Measurements from ENCODE around the gene TNS1. TPM values are rescaled to one million over a fixed set of nuclear protein-coding genes. Genes with fewer than 3 reads are reported as not detected.

The TNS1 gene
- total and polyA plus RNA-seq, 10 of the 15 experiments (the other 5 are each of a cell fraction or from before 2014, with no cell fraction given), result 0.05 to 0.44 TPM; not detected in 8

DNA sequence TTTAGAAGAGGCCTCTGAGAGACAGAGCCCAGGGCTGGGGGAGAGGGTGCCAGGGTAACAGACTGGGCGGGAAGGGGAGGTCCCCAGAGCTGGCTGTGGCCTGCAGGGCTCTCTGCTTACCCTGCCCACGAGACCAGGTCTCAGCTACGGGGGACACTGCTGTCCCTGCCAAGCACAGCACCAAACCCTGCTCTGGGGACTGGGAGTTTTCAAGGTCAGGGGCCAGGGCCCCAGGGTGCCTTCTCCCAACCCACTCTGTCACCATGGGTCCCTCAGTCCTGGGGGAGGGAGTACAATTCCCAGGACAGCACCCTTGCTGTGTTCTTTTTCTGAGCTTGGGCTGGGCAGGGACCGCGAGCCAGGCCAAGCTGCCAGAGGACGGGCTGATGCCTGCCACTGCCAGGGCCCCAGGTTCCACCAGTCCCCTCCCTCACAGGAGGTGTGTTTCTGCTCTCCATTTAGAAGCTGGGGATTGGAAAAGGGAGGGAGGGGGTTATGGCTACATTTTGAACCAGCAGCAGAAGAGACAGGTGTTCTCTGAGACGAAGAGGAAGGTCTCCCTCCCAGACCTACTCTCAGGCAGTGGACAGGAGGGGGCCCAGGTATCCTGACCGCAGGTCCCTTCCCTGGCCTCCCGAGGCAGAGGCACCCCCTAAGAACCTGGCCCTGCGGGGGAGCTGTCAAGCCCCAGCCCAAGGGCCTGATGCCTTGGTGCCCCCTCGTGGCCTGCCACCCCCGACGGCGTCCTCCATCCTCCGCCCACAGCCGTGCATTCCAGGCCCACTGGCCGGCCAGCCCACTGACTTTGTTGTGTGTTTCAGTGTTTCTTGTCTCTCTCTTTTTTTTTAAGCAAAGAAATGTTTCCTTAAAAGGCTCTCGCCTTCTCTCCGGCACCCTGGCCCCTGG is 80.4 kb downstream of the TNS1 start:
- H2AFZ ChIP-seq (ENCODE audit: control insufficient read depth, low read depth, low read length), result no peak overlapping the region
- no peak overlapping the region for H3K27ac ChIP-seq (ENCODE audit: control insufficient read depth, insufficient read depth)
- POLR2A ChIA-PET, result no interaction called here
- FAIRE-seq, result no peak
- H3K36me3 ChIP-seq (ENCODE audit: control insufficient read depth in 2 of 2, insufficient read depth in 2 of 2, low read length in 1 of 2), result no peaks in the 10 kb centered on the region
- RAD21 ChIA-PET (ENCODE audit: unreplicated experiment), result no interaction called here
- no peak for ATAC-seq
- intact Hi-C loops (cut with micrococcal nuclease; ENCODE audit: unreplicated experiment) (no loop called here), in situ Hi-C loops (cut with MboI) (no loop called here)
- no peaks in the 10 kb centered on the region for H4K20me1 ChIP-seq (ENCODE audit: control insufficient read depth, insufficient read depth)
- WGBS (ENCODE audit: insufficient coverage, insufficient replicate concordance, low lambda C conversion rate, missing lambda C conversion rate), result 24% methylated on average over 19 of the region's 19 CpGs
- H3K4me3 ChIP-seq, result no peak overlapping the region
- no peak overlapping the region for H3K4me2 ChIP-seq (ENCODE audit: control insufficient read depth, insufficient read depth)
- BruUV-seq (replicated peaks), result no TSS peak
- peaks cover 0 to 6% of the 10 kb centered on the region in 2 experiments; a peak in 2 of 4 replicates for H3K27me3 ChIP-seq (replicated peaks in 1 of 2; ENCODE audit: control insufficient read depth in 2 of 2, insufficient read depth in 2 of 2, low read length in 1 of 2)
- CTCF ChIA-PET, result no interaction called here
- no peaks in the 10 kb centered on the region for H3K79me2 ChIP-seq (ENCODE audit: control insufficient read depth, insufficient read depth, low read length)
- no peak for DNase-seq (ENCODE audit: low read depth, low spot score)
- TF ChIP-seq HDAC2 (IDR thresholded peaks at IDR 0.05), result no peak
- TF ChIP-seq RAD21 (IDR thresholded peaks at IDR 0.05; ENCODE audit: insufficient read depth, low read depth, low read length), result no peak
- no peak for TF ChIP-seq SUZ12 (IDR thresholded peaks at IDR 0.05; ENCODE audit: unreplicated experiment)
- TF ChIP-seq, protein P1, sequence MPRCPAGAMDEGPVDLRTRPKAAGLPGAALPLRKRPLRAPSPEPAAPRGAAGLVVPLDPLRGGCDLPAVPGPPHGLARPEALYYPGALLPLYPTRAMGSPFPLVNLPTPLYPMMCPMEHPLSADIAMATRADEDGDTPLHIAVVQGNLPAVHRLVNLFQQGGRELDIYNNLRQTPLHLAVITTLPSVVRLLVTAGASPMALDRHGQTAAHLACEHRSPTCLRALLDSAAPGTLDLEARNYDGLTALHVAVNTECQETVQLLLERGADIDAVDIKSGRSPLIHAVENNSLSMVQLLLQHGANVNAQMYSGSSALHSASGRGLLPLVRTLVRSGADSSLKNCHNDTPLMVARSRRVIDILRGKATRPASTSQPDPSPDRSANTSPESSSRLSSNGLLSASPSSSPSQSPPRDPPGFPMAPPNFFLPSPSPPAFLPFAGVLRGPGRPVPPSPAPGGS (IDR thresholded peaks at IDR 0.05; ENCODE audit: borderline replicate concordance, insufficient read depth, low read depth, low read length, poor library complexity, severe bottlenecking), result no peak
- TF ChIP-seq, protein P2, sequence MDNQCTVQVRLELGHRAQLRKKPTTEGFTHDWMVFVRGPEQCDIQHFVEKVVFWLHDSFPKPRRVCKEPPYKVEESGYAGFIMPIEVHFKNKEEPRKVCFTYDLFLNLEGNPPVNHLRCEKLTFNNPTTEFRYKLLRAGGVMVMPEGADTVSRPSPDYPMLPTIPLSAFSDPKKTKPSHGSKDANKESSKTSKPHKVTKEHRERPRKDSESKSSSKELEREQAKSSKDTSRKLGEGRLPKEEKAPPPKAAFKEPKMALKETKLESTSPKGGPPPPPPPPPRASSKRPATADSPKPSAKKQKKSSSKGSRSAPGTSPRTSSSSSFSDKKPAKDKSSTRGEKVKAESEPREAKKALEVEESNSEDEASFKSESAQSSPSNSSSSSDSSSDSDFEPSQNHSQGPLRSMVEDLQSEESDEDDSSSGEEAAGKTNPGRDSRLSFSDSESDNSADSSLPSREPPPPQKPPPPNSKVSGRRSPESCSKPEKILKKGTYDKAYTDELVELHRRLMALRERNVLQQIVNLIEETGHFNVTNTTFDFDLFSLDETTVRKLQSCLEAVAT (IDR thresholded peaks at IDR 0.05), result no peak
- no peak for TF ChIP-seq CREM (IDR thresholded peaks at IDR 0.05; ENCODE audit: low read depth)
- no peak for TF ChIP-seq STAT1 (conservative IDR thresholded peaks at IDR 0.05)
- no peak for TF ChIP-seq ZNF274 (IDR thresholded peaks at IDR 0.05; ENCODE audit: insufficient read depth, insufficient read length)
- TF ChIP-seq SMAD1 (IDR thresholded peaks at IDR 0.05; ENCODE audit: low read depth, partially characterized antibody), result no peak
- no peak for TF ChIP-seq MXI1 (IDR thresholded peaks at IDR 0.05; ENCODE audit: low read depth, low read length)
- TF ChIP-seq SPI1 (IDR thresholded peaks at IDR 0.05; ENCODE audit: borderline replicate concordance, insufficient read depth, low read depth, low read length), result no peak
- no peak for TF ChIP-seq JUNB (IDR thresholded peaks at IDR 0.05)
- TF ChIP-seq NFYB (IDR thresholded peaks at IDR 0.05; ENCODE audit: insufficient read depth, low read depth, low read length), result no peak
- TF ChIP-seq EP300 (IDR thresholded peaks at IDR 0.05; ENCODE audit: borderline replicate concordance in 1 of 2, control insufficient read depth in 1 of 2, low read depth in 2 of 2, low read length in 2 of 2), result no peak
- no peak for TF ChIP-seq LARP7 (IDR thresholded peaks at IDR 0.05)
- SMC1A ChIA-PET (ENCODE audit: uncharacterized antibody, unreplicated experiment), result no interaction called here
- no peaks in the 10 kb centered on the region for H3K9me3 ChIP-seq (replicated peaks; ENCODE audit: control insufficient read depth, insufficient read depth, low read length)
- no peak overlapping the region for H3K9ac ChIP-seq (ENCODE audit: control insufficient read depth, insufficient read depth, low read length)
- no peaks in the 10 kb centered on the region for H3K4me1 ChIP-seq (ENCODE audit: control insufficient read depth, insufficient read depth, low read length)
